Lung (tissue), 12 donors: Measurements from ENCODE around the gene CHN2. TPM values are rescaled to one million over a fixed set of nuclear protein-coding genes. Genes with fewer than 3 reads are reported as not detected.

Experiments
- ATAC-seq: fragments of 200-7000 bp; cut with Tn5 transposase; one replicate; pipeline ENCODE4 v1.9.1; 2020; ENCODE audit warnings: moderate number of reproducible peaks; ENCODE audit not compliant: insufficient read depth, low FRiP score
- DNase-seq, 3 donors: peaks; one replicate each; pipeline ENCODE4 v3.0.0-alpha.2; 2013 to 2017
- H3K27ac ChIP-seq, 2 donors: one replicate each; pipeline ENCODE4 v1.5.1; 2013; ENCODE audit warnings: mild to moderate bottlenecking in 2 of 2, moderate library complexity in 2 of 2, control low read depth in 1 of 2, inconsistent platforms in 1 of 2, low read depth in 1 of 2, low read length in 1 of 2
- H3K27me3 ChIP-seq, 3 donors: one replicate each; pipeline ENCODE4 v1.5.1; 2013; ENCODE audit warnings: low read length in 2 of 3; ENCODE audit not compliant: control insufficient read depth in 3 of 3, insufficient read depth in 3 of 3
- H3K36me3 ChIP-seq, 4 donors: one replicate each; pipeline ENCODE4 v1.5.1; 2013; ENCODE audit warnings: low read length in 4 of 4, mild to moderate bottlenecking in 1 of 4, moderate library complexity in 1 of 4; ENCODE audit not compliant: control insufficient read depth in 4 of 4, insufficient read depth in 4 of 4
- H3K4me1 ChIP-seq, 5 donors: one replicate each; pipeline ENCODE4 v1.5.1; 2013; ENCODE audit warnings: low read length in 5 of 5, mild to moderate bottlenecking in 2 of 5, moderate library complexity in 1 of 5; ENCODE audit not compliant: control insufficient read depth in 5 of 5, insufficient read depth in 5 of 5
- H3K4me3 ChIP-seq: one replicate; pipeline ENCODE4 v1.5.1; 2013; ENCODE audit warnings: mild to moderate bottlenecking, control low read depth, moderate library complexity
- H3K9ac ChIP-seq, 2 donors: one replicate each; pipeline ENCODE4 v1.5.1; 2013; ENCODE audit warnings: low read length in 2 of 2, control low read depth in 1 of 2; ENCODE audit not compliant: insufficient read depth in 1 of 2
- H3K9me3 ChIP-seq, 4 donors: one replicate each; pipeline ENCODE4 v1.5.1; 2013; ENCODE audit warnings: low read length in 3 of 4, mild to moderate bottlenecking in 1 of 4, moderate library complexity in 1 of 4; ENCODE audit not compliant: control insufficient read depth in 4 of 4, insufficient read depth in 3 of 4
- CTCF ChIP-seq: IDR thresholded peaks from 2 replicates; pipeline ENCODE4 v1.5.1; 2012; ENCODE audit warnings: mild to moderate bottlenecking; ENCODE audit errors: control extremely low read depth, extremely low read depth
- WGBS, 2 donors: extraction: QIAGEN DNeasy Blood & Tissue Kit; methylation state at CpG; one replicate each; pipeline ENCODE4 v1.1.7; 2013; 5-methylcytosine and 5-hydroxymethylcytosine counted together
- polyA plus RNA-seq, 2 donors: library from polyadenylated mRNA; stranded (reverse); fragments of 200-250 nt; gene quantifications; one replicate each; pipeline ENCODE4 v1.2.1, GENCODE V29; 2013
- total RNA-seq, 2 donors: library from RNA; depleted of rRNA in 1 of 2; stranded (reverse); fragments of >200 nt in 1 of 2; gene quantifications; one replicate each; pipeline ENCODE4 v1.2.1, GENCODE V29; 2014 to 2021
- donor health status: control.
- donor health status: control.
- donor health status: Bipolar disorder and iron deficiency.
- donor health status: healthy.
- donor health status: DM: yes; HTN: yes; CAD: no.

Gene CHN2
- total and polyA plus RNA-seq, 4 donors, result 3.2 to 11.0 (median 6.7) TPM

- DNase-seq, result no peak
- Histone ChIP-seq H3K9ac (no peak overlapping the region), H3K27ac (no peak overlapping the region), H3K27me3 (peaks cover 0 to 2% (median 0%) of the 10 kb centered on the region in 3 donors), H3K4me1 (peaks cover 0 to 12% (median 2%) of the 10 kb centered on the region in 5 donors), H3K9me3 (peaks cover 0 to 4% (median 0%) of the 10 kb centered on the region in 4 donors), H3K4me3 (no peak overlapping the region), H3K36me3 (no peaks in the 10 kb centered on the region)
- WGBS, 2 donors, result 82 to 85% methylated on average over 6 of the region's 6 CpGs
- no peak for ATAC-seq
- no peak for TF ChIP-seq CTCF
Observed at GRCh38 chr7:29162577-29162976, 32.0 kb upstream of the CHN2 start.

- Histone ChIP-seq H3K9ac (no peak overlapping the region), H3K27me3 (peaks cover 0 to 2% (median 0%) of the 10 kb centered on the region in 3 donors), H3K4me3 (no peak overlapping the region), H3K4me1 (peaks cover 0 to 4% (median 0%) of the 10 kb centered on the region in 5 donors), H3K9me3 (peaks cover 0 to 4% (median 0%) of the 10 kb centered on the region in 4 donors), H3K36me3 (no peaks in the 10 kb centered on the region), H3K27ac (no peak overlapping the region)
- ATAC-seq, result no peak
- DNase-seq, result no peak
- no peak for TF ChIP-seq CTCF
- WGBS, 2 donors, result 70 to 82% methylated on average over 3 of the region's 3 CpGs
Observed at GRCh38 chr7:29163854-29164253, 30.7 kb upstream of the CHN2 start.

- ATAC-seq (no peak), DNase-seq (peak in 1 of 3 donors; percentile 37)
- no peak overlapping the region for H3K4me3 ChIP-seq
- no peaks in the 10 kb centered on the region for H3K36me3 ChIP-seq
- no peaks in the 10 kb centered on the region for H3K4me1 ChIP-seq
- no peak overlapping the region for H3K9ac ChIP-seq
- 76 to 95% methylated on average over 1 of the region's 1 CpG for WGBS, 2 donors
- peaks cover 0 to 2% (median 0%) of the 10 kb centered on the region in 4 donors for H3K9me3 ChIP-seq
- H3K27me3 ChIP-seq, result peaks cover 0 to 2% (median 0%) of the 10 kb centered on the region in 3 donors
- no peak overlapping the region for H3K27ac ChIP-seq
- TF ChIP-seq CTCF, result no peak
Observed at GRCh38 chr7:29167721-29168120, 26.9 kb upstream of the CHN2 start.

- Histone ChIP-seq H3K9me3 (peaks cover 0 to 4% (median 0%) of the 10 kb centered on the region in 4 donors), H3K9ac (no peak overlapping the region), H3K4me3 (no peak overlapping the region), H3K27me3 (no peaks in the 10 kb centered on the region), H3K4me1 (peaks cover 0 to 4% (median 0%) of the 10 kb centered on the region in 5 donors), H3K36me3 (no peaks in the 10 kb centered on the region), H3K27ac (no peak overlapping the region)
- TF ChIP-seq CTCF, result no peak
- WGBS, 2 donors, result 85 to 88% methylated on average over 7 of the region's 7 CpGs
- DNase-seq, result no peak
- no peak for ATAC-seq
Observed at GRCh38 chr7:29170781-29171180, 23.8 kb upstream of the CHN2 start.
